Thymus (tissue), 11 donors: ENCODE results near the gene AFF3. TPM values are rescaled to one million over a fixed set of nuclear protein-coding genes. Genes with fewer than 3 reads are reported as not detected.

Experiments used
- DNase-seq, 9 donors: peaks; one replicate each; pipeline ENCODE4 v3.0.0-alpha.2; 2013; ENCODE audit warnings: low spot score in 9 of 9, low read depth in 6 of 9, missing footprints in 1 of 9
- H3K27ac ChIP-seq, 2 donors: one replicate each; pipeline ENCODE4 v1.5.1; 2013; ENCODE audit warnings: control low read depth in 1 of 2, low read depth in 1 of 2, low read length in 1 of 2, mild to moderate bottlenecking in 1 of 2, moderate library complexity in 1 of 2
- H3K27me3 ChIP-seq, 2 donors: one replicate each; pipeline ENCODE4 v1.5.1; 2013; ENCODE audit warnings: low read length in 1 of 2; ENCODE audit not compliant: control insufficient read depth in 2 of 2, insufficient read depth in 1 of 2
- H3K36me3 ChIP-seq, 2 donors: one replicate each; pipeline ENCODE4 v1.5.1; 2013; ENCODE audit warnings: low read length in 1 of 2, mild to moderate bottlenecking in 1 of 2, moderate library complexity in 1 of 2; ENCODE audit not compliant: control insufficient read depth in 2 of 2, insufficient read depth in 2 of 2
- H3K4me1 ChIP-seq, 2 donors: one replicate each; pipeline ENCODE4 v1.5.1; 2013; ENCODE audit warnings: low read length in 2 of 2; ENCODE audit not compliant: control insufficient read depth in 2 of 2, insufficient read depth in 2 of 2
- H3K4me3 ChIP-seq, 2 donors: one replicate each; pipeline ENCODE4 v1.5.1; 2013; ENCODE audit warnings: low read length in 2 of 2, control low read depth in 1 of 2, mild to moderate bottlenecking in 1 of 2
- H3K9me3 ChIP-seq, 2 donors: one replicate each; pipeline ENCODE4 v1.5.1; 2013; ENCODE audit warnings: low read length in 1 of 2, mild to moderate bottlenecking in 1 of 2; ENCODE audit not compliant: control insufficient read depth in 2 of 2, insufficient read depth in 1 of 2
- WGBS: extraction: QIAGEN DNeasy Blood & Tissue Kit; methylation state at CpG from one replicate; pipeline ENCODE4 v1.1.7; 2013; 5-methylcytosine and 5-hydroxymethylcytosine counted together
- polyA plus RNA-seq: library from polyadenylated mRNA; stranded (reverse); fragments of 200-250 nt; gene quantifications from one replicate; pipeline ENCODE4 v1.2.3, GENCODE V29; 2013
- total RNA-seq: library from RNA; stranded (reverse); fragments of 120-200 nt; gene quantifications from one replicate; pipeline ENCODE4 v1.2.4, GENCODE V29; 2013
- donor health status: healthy.

The AFF3 gene
- total and polyA plus RNA-seq, 2 donors: 5.3 to 9.7 TPM

DNA sequence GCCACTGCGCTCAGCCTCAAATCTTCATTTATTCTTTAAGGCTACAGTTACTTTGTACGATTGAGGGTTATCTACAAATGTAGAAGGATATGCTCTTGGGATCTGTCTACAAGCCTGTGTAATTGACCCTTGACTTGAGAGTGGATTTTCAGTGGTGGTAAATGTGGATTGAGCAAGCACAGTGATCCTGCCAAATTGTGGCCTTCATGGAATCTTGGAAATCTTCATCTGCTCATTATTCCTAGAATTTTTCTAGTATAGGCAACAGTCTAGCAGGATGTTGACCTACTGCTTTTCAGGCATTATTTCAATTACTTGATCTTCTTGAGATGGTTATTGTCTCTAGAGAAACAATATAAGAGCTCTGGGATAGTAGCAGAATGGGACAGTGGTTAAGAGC is 426.4 kb downstream of the AFF3 start:
- no peaks in the 10 kb centered on the region for H3K36me3 ChIP-seq
- DNase-seq: no peak
- H3K4me1 ChIP-seq: no peaks in the 10 kb centered on the region
- H3K9me3 ChIP-seq: no peaks in the 10 kb centered on the region
- no peak overlapping the region for H3K27ac ChIP-seq
- H3K27me3 ChIP-seq: no peaks in the 10 kb centered on the region
- H3K4me3 ChIP-seq: no peak overlapping the region
- WGBS: 97% methylated on average over 2 of the region's 2 CpGs

DNA sequence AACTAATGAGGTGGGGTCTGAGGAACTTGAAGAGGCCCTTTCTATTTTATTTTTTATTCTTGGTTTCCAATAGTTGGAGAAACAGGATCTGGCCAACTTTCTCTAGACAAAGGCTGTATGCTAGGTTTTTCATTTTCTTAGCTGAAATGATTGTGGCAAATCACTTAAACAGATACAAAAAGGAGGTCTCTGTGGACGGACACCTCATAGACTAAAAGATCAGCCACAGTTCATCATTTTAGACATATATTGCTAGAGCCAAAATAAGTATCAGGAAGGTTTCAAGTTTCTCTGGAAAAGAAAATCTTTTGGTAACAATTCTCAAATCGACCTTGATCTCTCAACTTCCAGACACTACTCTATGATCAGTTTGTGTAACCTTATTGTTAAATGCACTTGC is 428.0 kb downstream of the AFF3 start:
- Histone ChIP-seq H3K9me3 (no peaks in the 10 kb centered on the region), H3K27me3 (no peaks in the 10 kb centered on the region), H3K4me1 (no peaks in the 10 kb centered on the region), H3K36me3 (no peaks in the 10 kb centered on the region), H3K27ac (no peak overlapping the region), H3K4me3 (no peak overlapping the region)
- no peak for DNase-seq
- WGBS: 96% methylated on average over 2 of the region's 2 CpGs

DNA sequence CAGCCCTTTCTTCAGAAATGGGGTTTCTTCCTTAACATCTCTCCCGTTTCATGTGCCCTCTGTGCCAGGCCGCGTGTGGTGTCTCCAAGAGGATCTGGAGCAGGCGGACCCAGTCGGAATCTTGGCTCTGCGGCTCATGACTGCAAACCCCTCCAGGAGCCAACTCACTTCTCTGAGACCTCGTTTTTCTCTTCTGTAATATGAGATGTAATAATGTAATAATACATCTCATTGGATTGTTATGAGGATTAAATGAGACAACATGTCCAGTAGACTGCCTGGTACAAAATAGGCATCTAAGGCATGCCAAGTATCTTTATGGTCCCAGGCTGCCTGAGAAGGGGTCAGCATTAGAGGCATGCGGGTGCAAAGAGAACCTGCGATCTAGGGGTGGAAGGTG is 431.2 kb downstream of the AFF3 start:
- H3K4me1 ChIP-seq: no peaks in the 10 kb centered on the region
- H3K4me3 ChIP-seq: no peak overlapping the region
- H3K27ac ChIP-seq: no peak overlapping the region
- no peaks in the 10 kb centered on the region for H3K36me3 ChIP-seq
- no peaks in the 10 kb centered on the region for H3K9me3 ChIP-seq
- no peak for DNase-seq
- 95% methylated on average over 9 of the region's 9 CpGs for WGBS
- H3K27me3 ChIP-seq: no peaks in the 10 kb centered on the region

DNA sequence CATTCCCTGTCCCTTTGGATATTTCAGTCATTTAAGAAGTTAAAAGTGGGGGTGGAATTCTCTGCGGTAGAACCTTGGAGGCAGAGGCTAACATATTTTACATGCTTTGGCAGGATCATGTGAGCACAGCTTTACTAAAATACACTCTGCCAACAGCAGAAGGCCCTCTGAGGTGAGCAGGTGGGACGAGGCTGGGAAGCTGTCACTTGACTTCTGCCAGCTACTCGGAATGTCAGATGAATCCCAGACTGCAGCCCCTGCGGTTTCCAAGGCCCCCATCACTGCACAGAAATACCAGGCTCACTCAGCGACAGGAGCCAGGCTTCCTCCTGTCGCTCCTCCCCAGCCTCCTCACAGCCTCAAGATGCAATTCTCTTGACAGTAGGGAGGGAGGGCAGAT is 431.7 kb downstream of the AFF3 start:
- H3K36me3 ChIP-seq: no peaks in the 10 kb centered on the region
- H3K27ac ChIP-seq: no peak overlapping the region
- no peaks in the 10 kb centered on the region for H3K9me3 ChIP-seq
- H3K4me1 ChIP-seq: no peaks in the 10 kb centered on the region
- WGBS: 92% methylated on average over 6 of the region's 6 CpGs
- H3K27me3 ChIP-seq: no peaks in the 10 kb centered on the region
- H3K4me3 ChIP-seq: no peak overlapping the region
- DNase-seq: no peak

DNA sequence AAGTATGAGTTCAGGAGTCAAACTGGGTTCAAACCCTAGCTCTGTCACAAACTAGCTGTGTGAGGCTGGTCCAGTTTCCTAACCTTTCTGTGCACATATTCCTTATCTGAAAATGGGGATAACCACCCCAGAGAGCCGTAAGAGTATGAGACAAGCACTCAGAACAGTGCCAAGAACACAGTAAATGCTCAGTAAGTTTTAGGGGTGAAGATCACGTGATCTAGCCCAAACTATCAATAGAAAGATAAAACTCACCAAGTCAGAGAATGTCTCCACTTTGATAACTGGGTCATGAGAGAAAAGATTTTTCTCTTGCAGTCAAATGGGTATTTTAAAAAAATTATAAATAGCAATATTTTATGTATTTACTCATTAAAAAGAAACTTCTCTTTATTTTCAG is 433.2 kb downstream of the AFF3 start:
- H3K27me3 ChIP-seq: no peaks in the 10 kb centered on the region
- H3K36me3 ChIP-seq: no peaks in the 10 kb centered on the region

DNA sequence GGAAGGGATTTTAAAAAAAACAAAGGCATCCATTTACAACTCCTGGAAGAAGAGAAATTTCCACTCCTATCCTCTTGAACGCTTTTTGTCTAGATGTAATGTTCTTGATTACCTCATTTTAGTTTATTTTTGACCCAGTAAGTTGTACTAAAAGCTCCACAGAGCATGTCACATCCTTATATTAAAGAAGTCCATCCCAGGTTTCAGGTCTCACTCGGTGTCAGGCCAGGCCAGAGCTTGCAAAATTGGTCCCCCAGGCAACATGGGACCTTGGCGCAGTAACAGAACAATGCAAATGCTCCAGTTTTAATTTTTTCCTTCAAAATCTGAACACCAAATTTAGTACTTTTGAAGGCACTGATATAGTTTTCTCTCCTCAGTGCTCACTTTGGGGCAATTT is 434.2 kb downstream of the AFF3 start:
- H3K9me3 ChIP-seq: no peaks in the 10 kb centered on the region
- H3K27me3 ChIP-seq: no peaks in the 10 kb centered on the region
- H3K4me1 ChIP-seq: no peaks in the 10 kb centered on the region
- no peak overlapping the region for H3K27ac ChIP-seq
- WGBS: 94% methylated on average over 3 of the region's 3 CpGs
- H3K4me3 ChIP-seq: no peak overlapping the region
- DNase-seq: no peak
- H3K36me3 ChIP-seq: no peaks in the 10 kb centered on the region

More for the DNA sequence above, 433.2 kb downstream of the AFF3 start:
- 98% methylated on average over 2 of the region's 2 CpGs for WGBS
- no peaks in the 10 kb centered on the region for H3K9me3 ChIP-seq
- DNase-seq: no peak
- no peak overlapping the region for H3K27ac ChIP-seq
- no peaks in the 10 kb centered on the region for H3K4me1 ChIP-seq
- no peak overlapping the region for H3K4me3 ChIP-seq

DNA sequence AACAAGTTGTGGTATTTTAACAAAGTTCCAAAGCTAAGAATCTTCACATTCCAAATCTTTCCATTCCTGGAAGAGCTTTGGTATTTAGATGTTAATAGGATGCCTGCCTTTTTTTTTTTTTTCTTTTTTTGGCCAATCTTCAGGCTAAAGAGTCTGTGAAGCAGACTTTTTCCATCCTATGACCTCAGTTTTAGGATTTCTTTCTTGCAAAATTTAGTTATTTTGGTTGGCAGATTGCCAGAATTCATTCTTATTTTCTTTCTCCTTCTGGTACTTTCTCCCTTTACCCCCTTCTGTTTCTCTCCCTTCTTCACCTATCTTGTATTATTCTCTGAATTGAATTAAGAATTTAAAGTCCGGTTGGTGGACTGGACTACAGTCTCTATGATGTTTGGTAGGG is 434.8 kb downstream of the AFF3 start:
- no peaks in the 10 kb centered on the region for H3K9me3 ChIP-seq
- H3K36me3 ChIP-seq: no peaks in the 10 kb centered on the region
- WGBS: 96% methylated on average over 1 of the region's 1 CpG
- H3K27me3 ChIP-seq: no peaks in the 10 kb centered on the region
- H3K27ac ChIP-seq: no peak overlapping the region
- no peak overlapping the region for H3K4me3 ChIP-seq
- no peaks in the 10 kb centered on the region for H3K4me1 ChIP-seq
- no peak for DNase-seq

DNA sequence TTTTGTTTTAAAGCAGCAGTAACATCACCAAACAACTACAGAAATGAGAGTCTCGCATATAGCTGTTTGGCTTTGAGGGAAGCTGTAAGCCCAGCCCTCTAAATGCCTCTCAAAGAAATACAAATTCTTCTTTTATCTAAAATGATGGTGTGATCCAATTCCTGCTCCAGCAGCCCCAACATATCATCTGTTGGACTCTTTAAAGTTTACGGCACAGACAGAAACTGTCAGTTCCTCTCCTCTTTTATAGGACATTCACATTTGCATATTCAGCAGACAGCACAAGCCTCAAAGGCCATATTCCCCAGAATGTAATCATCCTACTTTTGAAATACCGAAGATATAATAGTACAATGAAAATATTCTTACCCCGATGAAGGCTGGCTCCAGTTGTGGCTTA is 435.7 kb downstream of the AFF3 start:
- H3K4me1 ChIP-seq: no peaks in the 10 kb centered on the region
- H3K9me3 ChIP-seq: no peaks in the 10 kb centered on the region
- H3K4me3 ChIP-seq: no peak overlapping the region
- H3K27ac ChIP-seq: no peak overlapping the region
- H3K36me3 ChIP-seq: no peaks in the 10 kb centered on the region
- no peak for DNase-seq
- 89% methylated on average over 4 of the region's 4 CpGs for WGBS
- H3K27me3 ChIP-seq: no peaks in the 10 kb centered on the region

DNA sequence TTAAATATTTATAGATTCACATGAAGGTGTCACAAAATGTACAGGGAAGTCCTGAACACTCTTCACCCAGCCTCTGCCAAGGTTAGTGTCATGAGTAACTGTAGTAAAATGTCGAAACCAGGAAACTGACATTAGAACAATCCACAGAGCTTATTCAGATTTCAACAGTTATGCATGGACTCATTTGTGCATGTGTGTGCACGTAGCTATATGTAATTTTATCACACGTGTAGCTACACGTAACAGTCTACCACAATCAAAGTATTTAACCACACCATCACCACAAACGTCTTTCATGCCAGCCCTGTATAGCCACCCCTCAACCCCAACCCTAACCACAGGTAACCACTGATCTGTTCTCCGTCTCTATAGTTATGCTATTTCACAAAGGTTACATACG is 440.9 kb downstream of the AFF3 start:
- Histone ChIP-seq H3K27me3 (peaks cover 10 to 22% of the 10 kb centered on the region in 2 donors), H3K27ac (no peak overlapping the region), H3K4me1 (peaks cover 0 to 3% of the 10 kb centered on the region in 2 donors), H3K9me3 (no peaks in the 10 kb centered on the region), H3K4me3 (no peak overlapping the region), H3K36me3 (no peaks in the 10 kb centered on the region)
- 16% methylated on average over 7 of the region's 7 CpGs for whole genome bisulfite sequencing
- DNase-seq: peak in 5 of 9 donors; percentile 0 to 38 (median 5)
